Large intestine (tissue), 12 donors: ENCODE measurements around the gene CAPN7. TPM values are rescaled to one million over a fixed set of nuclear protein-coding genes. Genes with fewer than 3 reads are reported as not detected.
A peak's percentile ranks its signal among the peaks of the same experiment; 100 is the strongest.
"Not testable (repeated sequence)": the region's sequence is repeated elsewhere in the genome, so short reads cannot be mapped to it uniquely, and the experiment has no call there.

Experiments
- DNase-seq, 2 donors: peaks; one replicate each; pipeline versions ENCODE4 v3.0.0 to v3.0.0-alpha.2; 2013
- H3K27ac ChIP-seq: one replicate; pipeline ENCODE4 v1.5.1; 2013; ENCODE audit warnings: low read length
- H3K27me3 ChIP-seq: 2 replicates; pipeline ENCODE4 v1.6.1; 2013; ENCODE audit warnings: low read length; ENCODE audit not compliant: control insufficient read depth, insufficient read depth
- H3K36me3 ChIP-seq: 2 replicates; pipeline ENCODE4 v1.6.1; 2013; ENCODE audit warnings: low read length; ENCODE audit not compliant: control insufficient read depth, insufficient read depth
- H3K4me1 ChIP-seq: one replicate; pipeline ENCODE4 v1.6.1; 2013; ENCODE audit warnings: low read length; ENCODE audit not compliant: control insufficient read depth, insufficient read depth
- H3K4me3 ChIP-seq: one replicate; pipeline ENCODE4 v1.5.1; 2013; ENCODE audit warnings: low read length
- H3K9me3 ChIP-seq: one replicate; pipeline ENCODE4 v1.6.1; 2013; ENCODE audit warnings: mild to moderate bottlenecking, low read depth, low read length, moderate library complexity; ENCODE audit not compliant: control insufficient read depth
- WGBS: methylation state at CpG from one replicate; pipeline ENCODE4 v1.1.5; 2013; ENCODE audit warnings: low lambda C conversion rate; ENCODE audit not compliant: insufficient coverage; 5-methylcytosine and 5-hydroxymethylcytosine counted together
- long read RNA-seq, 11 donors: transcript quantifications; one replicate each; lab custom pipeline, GENCODE V29; 2026
- polyA plus RNA-seq: library from polyadenylated mRNA; unstranded; fragments of 120-200 nt; gene quantifications from one replicate; pipeline ENCODE4 v1.2.1, GENCODE V29; 2013

Gene CAPN7
- 46.7 TPM for polyA plus RNA-seq
- long read RNA-seq, donor 1, full-length matches to known transcripts: 5 of 5 reads
- long read RNA-seq, donor 1, partial matches to known transcripts: 0 of 5 reads
- long read RNA-seq, donor 1, other reads (novel, unspliced or antisense): 0 of 5 reads
- long read RNA-seq, donor 2, full-length matches to known transcripts: 11 of 17 reads
- long read RNA-seq, donor 2, partial matches to known transcripts: 6 of 17 reads
- long read RNA-seq, donor 2, other reads (novel, unspliced or antisense): 0 of 17 reads
- long read RNA-seq, donor 3: 0 reads
- long read RNA-seq, donor 4: 0 reads
- long read RNA-seq, donor 5, full-length matches to known transcripts: 8 of 8 reads
- long read RNA-seq, donor 5, partial matches to known transcripts: 0 of 8 reads
- long read RNA-seq, donor 5, other reads (novel, unspliced or antisense): 0 of 8 reads
- long read RNA-seq, donor 6, full-length matches to known transcripts: 6 of 13 reads
- long read RNA-seq, donor 6, partial matches to known transcripts: 7 of 13 reads
- long read RNA-seq, donor 6, other reads (novel, unspliced or antisense): 0 of 13 reads
- long read RNA-seq, donor 7, full-length matches to known transcripts: 3 of 3 reads
- long read RNA-seq, donor 7, partial matches to known transcripts: 0 of 3 reads
- long read RNA-seq, donor 7, other reads (novel, unspliced or antisense): 0 of 3 reads
- long read RNA-seq, donor 8, full-length matches to known transcripts: 10 of 29 reads
- long read RNA-seq, donor 8, partial matches to known transcripts: 19 of 29 reads
- long read RNA-seq, donor 8, other reads (novel, unspliced or antisense): 0 of 29 reads
- long read RNA-seq, donor 9, full-length matches to known transcripts: 6 of 6 reads
- long read RNA-seq, donor 9, partial matches to known transcripts: 0 of 6 reads
- long read RNA-seq, donor 9, other reads (novel, unspliced or antisense): 0 of 6 reads
- long read RNA-seq, donor 10, full-length matches to known transcripts: 6 of 6 reads
- long read RNA-seq, donor 10, partial matches to known transcripts: 0 of 6 reads
- long read RNA-seq, donor 10, other reads (novel, unspliced or antisense): 0 of 6 reads
- long read RNA-seq, donor 11, full-length matches to known transcripts: 4 of 4 reads
- long read RNA-seq, donor 11, partial matches to known transcripts: 0 of 4 reads
- long read RNA-seq, donor 11, other reads (novel, unspliced or antisense): 0 of 4 reads

GRCh38 chr3:15205934-15206661 lies at the start of gene CAPN7:
TSS of gene CAPN7 (plus strand) at chr3:15206246. CDS start at chr3:15206496, 250 bp downstream.
- Histone ChIP-seq H3K9me3 (no peaks in the 10 kb centered on the region), H3K36me3 (peaks cover 7% of the 10 kb centered on the region), H3K27ac (peak within 1 kb of the TSS; percentile 95), H3K4me3 (peak within 1 kb of the TSS; percentile 86), H3K4me1 (peaks cover 10% of the 10 kb centered on the region), H3K27me3 (no peaks in the 10 kb centered on the region)
- WGBS: no CpG with 5 or more reads among the region's 92 CpGs
- peak; percentile 96 to 97 for DNase-seq

- Histone ChIP-seq H3K36me3 (no peaks in the 10 kb centered on the region), H3K27ac (no peak overlapping the region), H3K4me3 (no peak overlapping the region), H3K27me3 (peaks cover 23% of the 10 kb centered on the region), H3K9me3 (no peaks in the 10 kb centered on the region), H3K4me1 (no peaks in the 10 kb centered on the region)
- DNase-seq: no peak
Measured at GRCh38 chr3:15157441-15157840, 48.6 kb upstream of the CAPN7 start.

- peak in 1 of 2 donors; percentile 43 for DNase-seq
- WGBS: 14% methylated on average over 1 of the region's 5 CpGs
- Histone ChIP-seq H3K36me3 (no peaks in the 10 kb centered on the region), H3K27me3 (peaks cover 18% of the 10 kb centered on the region), H3K9me3 (peaks cover 4% of the 10 kb centered on the region), H3K4me3 (no peak overlapping the region), H3K27ac (no peak overlapping the region), H3K4me1 (no peaks in the 10 kb centered on the region)
Measured at GRCh38 chr3:15159501-15160136, 46.4 kb upstream of the CAPN7 start.

- H3K4me3 ChIP-seq: no peak overlapping the region
- WGBS: no CpG with 5 or more reads among the region's 3 CpGs
- peaks cover 4% of the 10 kb centered on the region for H3K9me3 ChIP-seq
- H3K36me3 ChIP-seq: no peaks in the 10 kb centered on the region
- H3K4me1 ChIP-seq: no peaks in the 10 kb centered on the region
- H3K27ac ChIP-seq: no peak overlapping the region
- no peak for DNase-seq
- peaks cover 12% of the 10 kb centered on the region for H3K27me3 ChIP-seq
Measured at GRCh38 chr3:15160662-15161061, 45.4 kb upstream of the CAPN7 start.

- Histone ChIP-seq H3K4me3 (no peak overlapping the region), H3K27ac (no peak overlapping the region), H3K9me3 (peaks cover 4% of the 10 kb centered on the region), H3K36me3 (no peaks in the 10 kb centered on the region), H3K4me1 (no peaks in the 10 kb centered on the region), H3K27me3 (peaks cover 9% of the 10 kb centered on the region)
- no CpG with 5 or more reads among the region's 1 CpG for WGBS
- no peak for DNase-seq
Measured at GRCh38 chr3:15161133-15161532, 44.9 kb upstream of the CAPN7 start.

- not testable (repeated sequence) for H3K36me3 ChIP-seq, H3K27me3 ChIP-seq, H3K27ac ChIP-seq, DNase-seq, H3K9me3 ChIP-seq, H3K4me1 ChIP-seq, H3K4me3 ChIP-seq
- no CpG with 5 or more reads among the region's 24 CpGs for WGBS
Measured at GRCh38 chr3:15163656-15164055, 42.4 kb upstream of the CAPN7 start.

- Histone ChIP-seq H3K4me3 (no peak overlapping the region), H3K27ac (no peak overlapping the region), H3K4me1 (no peaks in the 10 kb centered on the region), H3K36me3 (no peaks in the 10 kb centered on the region), H3K9me3 (peaks cover 4% of the 10 kb centered on the region), H3K27me3 (peaks cover 2% of the 10 kb centered on the region)
- DNase-seq: no peak
- WGBS: no CpG with 5 or more reads among the region's 1 CpG
Measured at GRCh38 chr3:15164340-15164739, 41.7 kb upstream of the CAPN7 start.

GRCh38 chr3:15165061-15165460 lies 41.0 kb upstream of the CAPN7 start:
- Histone ChIP-seq H3K36me3 (no peaks in the 10 kb centered on the region), H3K27me3 (peaks cover 2% of the 10 kb centered on the region), H3K4me3 (no peak overlapping the region), H3K4me1 (no peaks in the 10 kb centered on the region), H3K27ac (no peak overlapping the region), H3K9me3 (peaks cover 4% of the 10 kb centered on the region)
- no CpG with 5 or more reads among the region's 6 CpGs for WGBS
- DNase-seq: no peak

GRCh38 chr3:15166391-15166790 lies 39.7 kb upstream of the CAPN7 start:
- H3K4me3 ChIP-seq, H3K9me3 ChIP-seq, H3K36me3 ChIP-seq, DNase-seq, H3K27me3 ChIP-seq, H3K4me1 ChIP-seq, H3K27ac ChIP-seq: not testable (repeated sequence)
- no CpG with 5 or more reads among the region's 3 CpGs for WGBS
